ENCODE measurements around the gene ZBED6.

Gene ZBED6

GRCh38 chr1:203764105-203765028 lies 31.1 kb upstream of the ZBED6 start:
- Histone ChIP-seq H3K4me3 (ENCODE audit: low read depth in 1 of 2, low read length in 2 of 2) (peak overlapping the region in 1 of 2 donors; percentile 13), H3K36me3 (ENCODE audit: control insufficient read depth in 1 of 2, insufficient read depth in 2 of 2, low read length in 2 of 2) (no peaks in the 10 kb centered on the region), H3K27me3 (ENCODE audit: control insufficient read depth in 1 of 2, insufficient read depth in 2 of 2, low read length in 2 of 2) (no peaks in the 10 kb centered on the region), H3K9ac (ENCODE audit: low read depth in 1 of 2, low read length in 2 of 2) (peak overlapping the region in 1 of 2 donors; percentile 25), H3K9me3 (ENCODE audit: control insufficient read depth in 1 of 2, low read length in 2 of 2) (no peaks in the 10 kb centered on the region), H3K4me1 (ENCODE audit: control insufficient read depth in 1 of 2, insufficient read depth in 2 of 2, low read length in 2 of 2) (peaks cover 22 to 23% of the 10 kb centered on the region in 2 donors), H3K27ac (ENCODE audit: low read depth, low read length) (peak overlapping the region; percentile 42)

- Histone ChIP-seq H3K27ac (ENCODE audit: low read depth, low read length) (peak within 1 kb of the TSS; percentile 42), H3K4me3 (ENCODE audit: low read depth in 1 of 2, low read length in 2 of 2) (peak within 1 kb of the TSS; percentile 56 to 61), H3K9me3 (ENCODE audit: control insufficient read depth in 1 of 2, low read length in 2 of 2) (no peaks in the 10 kb centered on the region), H3K4me1 (ENCODE audit: control insufficient read depth in 1 of 2, insufficient read depth in 2 of 2, low read length in 2 of 2) (peaks cover 20% of the 10 kb centered on the region in 2 donors), H3K36me3 (ENCODE audit: control insufficient read depth in 1 of 2, insufficient read depth in 2 of 2, low read length in 2 of 2) (no peaks in the 10 kb centered on the region), H3K27me3 (ENCODE audit: control insufficient read depth in 1 of 2, insufficient read depth in 2 of 2, low read length in 2 of 2) (no peaks in the 10 kb centered on the region), H3K9ac (ENCODE audit: low read depth in 1 of 2, low read length in 2 of 2) (peak within 1 kb of the TSS; percentile 41 to 51)
Observed at GRCh38 chr1:203765029-203765837, 30.2 kb upstream of the ZBED6 start, which contains the start of gene LAX1. Gene LAX1, plus strand, starts transcription at chr1:203765183. Its CDS starts 383 bp downstream, at chr1:203765566.

- no peak overlapping the region for H3K27ac ChIP-seq (ENCODE audit: low read depth, low read length)
- peak overlapping the region in 1 of 2 donors; percentile 28 for H3K9ac ChIP-seq (ENCODE audit: low read depth in 1 of 2, low read length in 2 of 2)
- H3K36me3 ChIP-seq (ENCODE audit: control insufficient read depth in 1 of 2, insufficient read depth in 2 of 2, low read length in 2 of 2): no peaks in the 10 kb centered on the region
- peak overlapping the region; percentile 45 for H3K4me3 ChIP-seq (ENCODE audit: low read depth in 1 of 2, low read length in 2 of 2)
- no peaks in the 10 kb centered on the region for H3K9me3 ChIP-seq (ENCODE audit: control insufficient read depth in 1 of 2, low read length in 2 of 2)
- H3K4me1 ChIP-seq (ENCODE audit: control insufficient read depth in 1 of 2, insufficient read depth in 2 of 2, low read length in 2 of 2): peaks cover 18 to 30% of the 10 kb centered on the region in 2 donors
- H3K27me3 ChIP-seq (ENCODE audit: control insufficient read depth in 1 of 2, insufficient read depth in 2 of 2, low read length in 2 of 2): no peaks in the 10 kb centered on the region
Observed at GRCh38 chr1:203768256-203768655, 27.2 kb upstream of the ZBED6 start.

- Histone ChIP-seq H3K27me3 (ENCODE audit: control insufficient read depth in 1 of 2, insufficient read depth in 2 of 2, low read length in 2 of 2) (no peaks in the 10 kb centered on the region), H3K9me3 (ENCODE audit: control insufficient read depth in 1 of 2, low read length in 2 of 2) (no peaks in the 10 kb centered on the region), H3K4me1 (ENCODE audit: control insufficient read depth in 1 of 2, insufficient read depth in 2 of 2, low read length in 2 of 2) (peaks cover 15 to 26% of the 10 kb centered on the region in 2 donors), H3K4me3 (ENCODE audit: low read depth in 1 of 2, low read length in 2 of 2) (no peak overlapping the region), H3K36me3 (ENCODE audit: control insufficient read depth in 1 of 2, insufficient read depth in 2 of 2, low read length in 2 of 2) (peaks cover 0 to 6% of the 10 kb centered on the region in 2 donors), H3K27ac (ENCODE audit: low read depth, low read length) (peak overlapping the region; percentile 85), H3K9ac (ENCODE audit: low read depth in 1 of 2, low read length in 2 of 2) (peak overlapping the region; percentile 9 to 32)
Observed at GRCh38 chr1:203769505-203770343, 25.7 kb upstream of the ZBED6 start.

- Histone ChIP-seq H3K27ac (ENCODE audit: low read depth, low read length) (no peak overlapping the region), H3K9ac (ENCODE audit: low read depth in 1 of 2, low read length in 2 of 2) (peak overlapping the region in 1 of 2 donors; percentile 5), H3K4me3 (ENCODE audit: low read depth in 1 of 2, low read length in 2 of 2) (no peak overlapping the region), H3K27me3 (ENCODE audit: control insufficient read depth in 1 of 2, insufficient read depth in 2 of 2, low read length in 2 of 2) (no peaks in the 10 kb centered on the region), H3K9me3 (ENCODE audit: control insufficient read depth in 1 of 2, low read length in 2 of 2) (no peaks in the 10 kb centered on the region), H3K4me1 (ENCODE audit: control insufficient read depth in 1 of 2, insufficient read depth in 2 of 2, low read length in 2 of 2) (peaks cover 15 to 24% of the 10 kb centered on the region in 2 donors), H3K36me3 (ENCODE audit: control insufficient read depth in 1 of 2, insufficient read depth in 2 of 2, low read length in 2 of 2) (peaks cover 0 to 6% of the 10 kb centered on the region in 2 donors)
Observed at GRCh38 chr1:203771901-203772301, 23.5 kb upstream of the ZBED6 start.

GRCh38 chr1:203772836-203773235 lies 22.6 kb upstream of the ZBED6 start:
- Histone ChIP-seq H3K27me3 (ENCODE audit: control insufficient read depth in 1 of 2, insufficient read depth in 2 of 2, low read length in 2 of 2) (no peaks in the 10 kb centered on the region), H3K9me3 (ENCODE audit: control insufficient read depth in 1 of 2, low read length in 2 of 2) (no peaks in the 10 kb centered on the region), H3K27ac (ENCODE audit: low read depth, low read length) (no peak overlapping the region)

GRCh38 chr1:203776636-203777035 lies 18.8 kb upstream of the ZBED6 start:
- Histone ChIP-seq H3K27ac (ENCODE audit: low read depth, low read length) (no peak overlapping the region), H3K9ac (ENCODE audit: low read depth in 1 of 2, low read length in 2 of 2) (no peak overlapping the region), H3K27me3 (ENCODE audit: control insufficient read depth in 1 of 2, insufficient read depth in 2 of 2, low read length in 2 of 2) (no peaks in the 10 kb centered on the region), H3K9me3 (ENCODE audit: control insufficient read depth in 1 of 2, low read length in 2 of 2) (no peaks in the 10 kb centered on the region), H3K4me1 (ENCODE audit: control insufficient read depth in 1 of 2, insufficient read depth in 2 of 2, low read length in 2 of 2) (no peaks in the 10 kb centered on the region), H3K4me3 (ENCODE audit: low read depth in 1 of 2, low read length in 2 of 2) (no peak overlapping the region), H3K36me3 (ENCODE audit: control insufficient read depth in 1 of 2, insufficient read depth in 2 of 2, low read length in 2 of 2) (peaks cover 0 to 6% of the 10 kb centered on the region in 2 donors)

More at GRCh38 chr1:203772836-203773235, 22.6 kb upstream of the ZBED6 start:
- H3K36me3 ChIP-seq (ENCODE audit: control insufficient read depth in 1 of 2, insufficient read depth in 2 of 2, low read length in 2 of 2): peaks cover 0 to 6% of the 10 kb centered on the region in 2 donors
- H3K4me1 ChIP-seq (ENCODE audit: control insufficient read depth in 1 of 2, insufficient read depth in 2 of 2, low read length in 2 of 2): peaks cover 15 to 24% of the 10 kb centered on the region in 2 donors
- no peak overlapping the region for H3K4me3 ChIP-seq (ENCODE audit: low read depth in 1 of 2, low read length in 2 of 2)
- H3K9ac ChIP-seq (ENCODE audit: low read depth in 1 of 2, low read length in 2 of 2): no peak overlapping the region

- Histone ChIP-seq H3K4me1 (ENCODE audit: control insufficient read depth in 1 of 2, insufficient read depth in 2 of 2, low read length in 2 of 2) (no peaks in the 10 kb centered on the region), H3K27me3 (ENCODE audit: control insufficient read depth in 1 of 2, insufficient read depth in 2 of 2, low read length in 2 of 2) (no peaks in the 10 kb centered on the region), H3K9me3 (ENCODE audit: control insufficient read depth in 1 of 2, low read length in 2 of 2) (no peaks in the 10 kb centered on the region), H3K4me3 (ENCODE audit: low read depth in 1 of 2, low read length in 2 of 2) (no peak overlapping the region), H3K9ac (ENCODE audit: low read depth in 1 of 2, low read length in 2 of 2) (no peak overlapping the region), H3K36me3 (ENCODE audit: control insufficient read depth in 1 of 2, insufficient read depth in 2 of 2, low read length in 2 of 2) (peaks cover 0 to 6% of the 10 kb centered on the region in 2 donors), H3K27ac (ENCODE audit: low read depth, low read length) (no peak overlapping the region)
Observed at GRCh38 chr1:203777596-203777995, 17.8 kb upstream of the ZBED6 start.

GRCh38 chr1:203778146-203778545 lies 17.3 kb upstream of the ZBED6 start:
- no peaks in the 10 kb centered on the region for H3K27me3 ChIP-seq (ENCODE audit: control insufficient read depth in 1 of 2, insufficient read depth in 2 of 2, low read length in 2 of 2)
- no peak overlapping the region for H3K27ac ChIP-seq (ENCODE audit: low read depth, low read length)
- no peak overlapping the region for H3K9ac ChIP-seq (ENCODE audit: low read depth in 1 of 2, low read length in 2 of 2)
- H3K4me1 ChIP-seq (ENCODE audit: control insufficient read depth in 1 of 2, insufficient read depth in 2 of 2, low read length in 2 of 2): no peaks in the 10 kb centered on the region
- no peak overlapping the region for H3K4me3 ChIP-seq (ENCODE audit: low read depth in 1 of 2, low read length in 2 of 2)
- H3K36me3 ChIP-seq (ENCODE audit: control insufficient read depth in 1 of 2, insufficient read depth in 2 of 2, low read length in 2 of 2): peaks cover 0 to 6% of the 10 kb centered on the region in 2 donors
- H3K9me3 ChIP-seq (ENCODE audit: control insufficient read depth in 1 of 2, low read length in 2 of 2): no peaks in the 10 kb centered on the region
